ENCODE results near the gene PRKAR2B.
"Not testable (repeated sequence)": the region's sequence is repeated elsewhere in the genome, so short reads cannot be mapped to it uniquely, and the experiment has no call there.

PRKAR2B gene

GRCh38 chr7:107080099-107080505, 35.6 kb downstream of the PRKAR2B start:
- no peak for DNase-seq

GRCh38 chr7:107080533-107080932, 36.0 kb downstream of the PRKAR2B start:
- no peak for DNase-seq

GRCh38 chr7:107085180-107085579, 40.7 kb downstream of the PRKAR2B start:
- no peak for DNase-seq

GRCh38 chr7:107089627-107090026, 45.1 kb downstream of the PRKAR2B start:
- DNase-seq = no peak

GRCh38 chr7:107090457-107090856, 46.0 kb downstream of the PRKAR2B start:
- no peak for DNase-seq

- DNase-seq = no peak
These were observed 46.8 kb downstream of the PRKAR2B start for GRCh38 chr7:107091306-107091705.

GRCh38 chr7:107093671-107094070, 49.2 kb downstream of the PRKAR2B start:
- DNase-seq = not testable (repeated sequence)

- not testable (repeated sequence) for DNase-seq
These were observed 54.6 kb downstream of the PRKAR2B start for GRCh38 chr7:107099154-107099553.

- no peak for DNase-seq
These were observed 56.3 kb downstream of the PRKAR2B start for GRCh38 chr7:107100824-107101223.

GRCh38 chr7:107103369-107103768, 58.9 kb downstream of the PRKAR2B start:
- no peak for DNase-seq

- DNase-seq = no peak
These were observed 60.3 kb downstream of the PRKAR2B start for GRCh38 chr7:107104801-107105200.

- DNase-seq = no peak
These were observed 61.2 kb downstream of the PRKAR2B start for GRCh38 chr7:107105591-107106245.

- no peak for DNase-seq
These were observed 64.4 kb downstream of the PRKAR2B start for GRCh38 chr7:107108793-107109371.

- no peak for DNase-seq
These were observed 65.5 kb downstream of the PRKAR2B start for GRCh38 chr7:107109955-107110354.

- no peak for DNase-seq
These were observed 66.7 kb downstream of the PRKAR2B start for GRCh38 chr7:107111196-107111595.

- DNase-seq = no peak
These were observed 69.4 kb downstream of the PRKAR2B start for GRCh38 chr7:107113866-107114265.

- no peak for DNase-seq
These were observed 70.6 kb downstream of the PRKAR2B start for GRCh38 chr7:107115114-107115513.

- DNase-seq = no peak
These were observed 71.4 kb downstream of the PRKAR2B start for GRCh38 chr7:107115762-107116540.

GRCh38 chr7:107118109-107118900, 73.8 kb downstream of the PRKAR2B start:
- DNase-seq = no peak

GRCh38 chr7:107119376-107120105, 75.0 kb downstream of the PRKAR2B start:
- no peak for DNase-seq

- no peak for DNase-seq
These were observed 78.0 kb downstream of the PRKAR2B start for GRCh38 chr7:107122486-107122911.

GRCh38 chr7:107123392-107123791, 78.9 kb downstream of the PRKAR2B start:
- DNase-seq = no peak

All from activated CD4-positive, alpha-beta T cell treated with anti-CD3 and anti-CD28 coated beads for 4 hours (primary cell).